HG03442 (cell line): ENCODE data around the gene PLN.

Experiments
- ATAC-seq: cut with Tn5 transposase; IDR thresholded peaks from one replicate; pipeline ENCODE4 v1.9.1; 2021; ENCODE audit warnings: mild to moderate bottlenecking, moderate library complexity; ENCODE audit not compliant: unreplicated experiment

Gene PLN

GRCh38 chr6:118548136-118548535 lies at the start of gene PLN:
TSS of gene PLN (plus strand) at chr6:118548296. CDS start at chr6:118558922, 10,626 bp downstream.
- no peak for ATAC-seq

- no peak for ATAC-seq
Measured at GRCh38 chr6:118500130-118501015, 47.7 kb upstream of the PLN start.

- ATAC-seq = no peak
Measured at GRCh38 chr6:118501099-118501498, 47.0 kb upstream of the PLN start.

GRCh38 chr6:118501765-118502164 lies 46.3 kb upstream of the PLN start:
- ATAC-seq = no peak

- ATAC-seq = no peak
Measured at GRCh38 chr6:118502169-118502568, 45.9 kb upstream of the PLN start.

- no peak for ATAC-seq
Measured at GRCh38 chr6:118504611-118505010, 43.5 kb upstream of the PLN start.

GRCh38 chr6:118505656-118506055 lies 42.4 kb upstream of the PLN start:
- ATAC-seq = no peak

- ATAC-seq = no peak
Measured at GRCh38 chr6:118506071-118506638, 41.9 kb upstream of the PLN start.

- ATAC-seq = no peak
Measured at GRCh38 chr6:118507636-118508035, 40.5 kb upstream of the PLN start.

- ATAC-seq = no peak
Measured at GRCh38 chr6:118509009-118509617, 39.0 kb upstream of the PLN start.

- no peak for ATAC-seq
Measured at GRCh38 chr6:118511930-118512715, 36.0 kb upstream of the PLN start.

- ATAC-seq = no peak
Measured at GRCh38 chr6:118514689-118515088, 33.4 kb upstream of the PLN start.

GRCh38 chr6:118522422-118522821 lies 25.7 kb upstream of the PLN start:
- no peak for ATAC-seq

GRCh38 chr6:118523216-118523615 lies 24.9 kb upstream of the PLN start:
- ATAC-seq = no peak

- no peak for ATAC-seq
Measured at GRCh38 chr6:118524686-118525085, 23.4 kb upstream of the PLN start.

- ATAC-seq = no peak
Measured at GRCh38 chr6:118525913-118526780, 21.9 kb upstream of the PLN start.

- ATAC-seq = no peak
Measured at GRCh38 chr6:118528129-118528528, 20.0 kb upstream of the PLN start.

GRCh38 chr6:118529756-118530155 lies 18.3 kb upstream of the PLN start:
- ATAC-seq = no peak

- ATAC-seq = no peak
Measured at GRCh38 chr6:118530942-118531341, 17.2 kb upstream of the PLN start.

GRCh38 chr6:118535176-118535844 lies 12.8 kb upstream of the PLN start:
- ATAC-seq = no peak
